Left colon (tissue), 2 donors: ENCODE data around the gene ZFC3H1. TPM values are rescaled to one million over a fixed set of nuclear protein-coding genes. Genes with fewer than 3 reads are reported as not detected.

Experiments used
- ATAC-seq: fragments of 200-7000 bp; cut with Tn5 transposase; one replicate; pipeline ENCODE4 v1.9.1; 2020; ENCODE audit warnings: mild to moderate bottlenecking, moderate library complexity
- DNase-seq, 2 donors: peaks; one replicate each; pipeline ENCODE4 v3.0.0-alpha.2; 2020
- intact Hi-C, 2 donors: fragments of 100-400 bp; cut with DNase I in 1 of 2; cut with micrococcal nuclease in 1 of 2; formaldehyde crosslinking; loops; one replicate each; pipeline versions ENCODE4 v1.11.2 to v1.14.0; 2022; cut with DNase I, micrococcal nuclease
- total RNA-seq, 2 donors: library from RNA; stranded (reverse); fragmentation: NEBNext Ultra II Directional; extraction: Animal tissue kit (Norgen Biotek cat#: 25700); gene quantifications; one replicate each; pipeline ENCODE4 v1.2.1, GENCODE V29; 2021
- donor health status: DM: no; HTN: no; CAD: no.
- donor health status: DM: yes; HTN: yes; CAD: no.

ZFC3H1 gene
- total RNA-seq, 2 donors from 2014 or later: 41.3 to 42.1 TPM

GRCh38 chr12:71684081-71684480 is 20.4 kb upstream of the ZFC3H1 start:
- no peak for ATAC-seq
- no peak for DNase-seq
- intact Hi-C loops: no loop called here

GRCh38 chr12:71683633-71684032 is 20.0 kb upstream of the ZFC3H1 start:
- no peak for DNase-seq
- intact Hi-C loops: no loop called here
- no peak for ATAC-seq

GRCh38 chr12:71682466-71682865 is 18.8 kb upstream of the ZFC3H1 start:
- DNase-seq (no peak), ATAC-seq (no peak)
- intact Hi-C loops: no loop called here

- peak; percentile 82 for ATAC-seq
- DNase-seq: no peak
- intact Hi-C loops: no loop called here
Observed at GRCh38 chr12:71671816-71672215, 8.2 kb upstream of the ZFC3H1 start.

GRCh38 chr12:71671311-71671710 is 7.7 kb upstream of the ZFC3H1 start:
- intact Hi-C loops: no loop called here
- ATAC-seq (peak; percentile 18), DNase-seq (no peak)

- ATAC-seq (no peak), DNase-seq (no peak)
- intact Hi-C loops: no loop called here
Observed at GRCh38 chr12:71666259-71666658, 2.6 kb upstream of the ZFC3H1 start.

GRCh38 chr12:71665090-71665463 is 1.4 kb upstream of the ZFC3H1 start:
- intact Hi-C loops: no loop called here
- ATAC-seq (no peak), DNase-seq (no peak)

GRCh38 chr12:71664411-71665089 is 902 bp upstream of the ZFC3H1 start:
- ATAC-seq (peak; percentile 32), DNase-seq (no peak)
- intact Hi-C loops: no loop called here

GRCh38 chr12:71662849-71663560 is 643 bp downstream of the ZFC3H1 start:
- intact Hi-C loops: no loop called here

GRCh38 chr12:71661977-71662530 is 1.6 kb downstream of the ZFC3H1 start:
- no peak for DNase-seq
- intact Hi-C loops: no loop called here

More at GRCh38 chr12:71662849-71663560, 643 bp downstream of the ZFC3H1 start:
- peak; percentile 60 to 84 for DNase-seq
- ATAC-seq: peak; percentile 54

GRCh38 chr12:71656740-71657139 is 6.9 kb downstream of the ZFC3H1 start:
- intact Hi-C loops: no loop called here
- DNase-seq (no peak), ATAC-seq (no peak)

More at GRCh38 chr12:71661977-71662530, 1.6 kb downstream of the ZFC3H1 start:
- no peak for ATAC-seq

- no peak for ATAC-seq
Observed at GRCh38 chr12:71655907-71656306, 7.7 kb downstream of the ZFC3H1 start.

GRCh38 chr12:71655495-71655894 is 8.2 kb downstream of the ZFC3H1 start:
- DNase-seq (no peak), ATAC-seq (no peak)
- intact Hi-C loops: no loop called here

More at GRCh38 chr12:71655907-71656306, 7.7 kb downstream of the ZFC3H1 start:
- intact Hi-C loops: no loop called here
- no peak for DNase-seq

GRCh38 chr12:71654200-71654599 is 9.4 kb downstream of the ZFC3H1 start:
- ATAC-seq (no peak), DNase-seq (no peak)
- intact Hi-C loops: no loop called here

GRCh38 chr12:71653137-71653536 is 10.5 kb downstream of the ZFC3H1 start:
- DNase-seq (no peak), ATAC-seq (no peak)
- intact Hi-C loops: no loop called here

GRCh38 chr12:71652656-71653055 is 11.0 kb downstream of the ZFC3H1 start:
- ATAC-seq (no peak), DNase-seq (no peak)
- intact Hi-C loops: no loop called here

GRCh38 chr12:71649401-71649800 is 14.2 kb downstream of the ZFC3H1 start:
- ATAC-seq (no peak), DNase-seq (no peak)
- intact Hi-C loops: no loop called here

GRCh38 chr12:71648537-71648936 is 15.1 kb downstream of the ZFC3H1 start:
- DNase-seq (no peak), ATAC-seq (no peak)
- intact Hi-C loops: no loop called here

GRCh38 chr12:71646512-71646911 is 17.1 kb downstream of the ZFC3H1 start:
- intact Hi-C loops: no loop called here
- ATAC-seq: no peak

GRCh38 chr12:71645268-71645667 is 18.4 kb downstream of the ZFC3H1 start:
- DNase-seq: no peak
- intact Hi-C loops: no loop called here
- ATAC-seq: no peak

More at GRCh38 chr12:71646512-71646911, 17.1 kb downstream of the ZFC3H1 start:
- DNase-seq: no peak
